Measurements from ENCODE around the gene CSNK2B.

Gene CSNK2B

GRCh38 chr6:31717499-31718222 is 51.8 kb downstream of the CSNK2B start:
- no peak for DNase-seq

- no peak for DNase-seq
Measured at GRCh38 chr6:31718265-31718664, 52.4 kb downstream of the CSNK2B start.

GRCh38 chr6:31719001-31719400 is 53.1 kb downstream of the CSNK2B start:
- no peak for DNase-seq

Data from amniotic stem cell (primary cell).